HG03064 (cell line): ENCODE measurements around the gene NADK.
"Not testable (repeated sequence)": the region's sequence is repeated elsewhere in the genome, so short reads cannot be mapped to it uniquely, and the experiment has no call there.

ENCODE experiments used
- ATAC-seq: cut with Tn5 transposase; IDR thresholded peaks from one replicate; pipeline ENCODE4 v1.9.1; 2021; ENCODE audit warnings: low read depth; ENCODE audit not compliant: unreplicated experiment

NADK gene

DNA sequence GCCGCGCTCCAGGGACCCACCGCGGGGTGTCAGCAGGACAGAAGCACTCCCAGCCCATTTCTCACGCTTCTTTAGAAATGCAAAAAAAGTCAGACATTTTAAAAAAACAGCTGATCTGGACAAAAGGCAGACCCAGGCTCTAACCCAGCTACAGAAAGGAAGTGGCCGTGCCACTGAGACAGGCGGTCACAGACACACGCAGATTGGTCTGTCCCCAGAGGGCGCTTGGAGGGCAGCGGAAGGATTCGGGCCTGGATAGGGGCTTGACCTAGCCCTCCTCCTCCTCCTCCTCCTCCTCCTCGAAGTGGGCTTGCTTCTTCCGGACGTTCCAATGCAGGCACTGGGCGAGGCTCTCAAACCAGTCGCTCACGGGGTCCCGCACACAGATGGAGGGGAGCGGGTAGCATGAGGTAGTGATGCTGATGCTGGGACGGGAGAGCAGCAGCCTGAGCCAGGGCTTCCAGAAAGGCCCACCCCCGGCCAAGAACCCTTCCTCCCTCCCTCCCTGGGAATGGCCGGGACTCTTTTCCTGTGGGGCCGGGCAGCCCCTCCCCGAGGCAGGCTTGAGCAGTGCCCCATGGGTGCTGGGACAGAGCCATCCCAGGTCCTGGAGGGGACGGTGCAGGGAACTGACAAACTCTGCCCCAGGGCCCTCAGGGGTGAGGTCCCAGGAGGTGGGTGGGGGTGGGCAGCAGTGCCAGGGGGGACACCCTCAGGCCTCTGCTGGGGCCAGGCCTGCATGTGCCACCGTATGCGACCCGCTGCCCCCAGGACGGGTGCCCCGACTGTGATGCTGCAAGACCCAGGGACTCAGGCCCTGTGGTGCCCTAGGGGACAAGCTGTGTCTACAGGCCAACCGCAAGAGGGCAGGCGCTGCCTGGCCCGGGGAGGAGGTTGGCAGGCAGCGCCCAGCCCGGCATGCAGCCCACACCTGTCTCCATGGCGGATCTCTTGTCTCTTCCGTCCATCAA lies 25.3 kb downstream of the NADK start:
- ATAC-seq: no peak

- ATAC-seq: no peak
These were observed 26.1 kb downstream of the NADK start for GRCh38 chr1:1752190-1752589.

- not testable (repeated sequence) for ATAC-seq
These were observed 28.3 kb downstream of the NADK start for GRCh38 chr1:1749941-1750340.

DNA sequence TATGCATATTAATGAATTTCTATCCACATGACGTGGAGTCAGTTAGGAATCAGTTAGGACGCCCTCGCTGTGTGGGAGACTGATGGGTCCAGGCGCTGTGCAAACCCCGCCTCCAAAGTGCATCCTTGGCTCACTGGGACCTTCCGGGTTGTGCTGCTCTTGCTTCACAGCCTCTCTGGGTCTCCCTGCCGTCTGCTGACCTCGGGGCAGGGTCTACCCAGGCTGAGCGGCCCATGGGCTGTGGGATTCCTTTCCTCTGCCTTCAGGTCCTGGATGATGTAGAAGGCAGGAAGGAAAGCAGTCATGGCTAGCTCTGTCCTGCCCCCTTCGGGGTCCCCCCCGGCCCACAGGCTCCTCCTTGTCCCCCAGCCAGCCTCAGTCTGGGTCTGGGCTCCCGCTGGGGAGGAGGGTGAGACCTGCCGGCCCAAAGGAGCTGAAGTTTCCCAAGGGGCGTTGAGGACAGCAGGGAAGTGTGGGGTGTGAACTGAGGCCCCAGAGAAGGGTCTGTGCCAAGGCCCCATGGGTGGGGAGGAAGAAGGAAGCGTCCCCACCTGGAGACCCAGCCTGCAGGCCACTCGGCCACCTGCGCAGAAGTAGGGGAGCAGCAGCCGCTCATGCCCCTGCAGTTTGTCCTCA lies 29.5 kb downstream of the NADK start:
- no peak for ATAC-seq

GRCh38 chr1:1746566-1746909 lies 31.7 kb downstream of the NADK start:
- ATAC-seq: peak; percentile 77

GRCh38 chr1:1745651-1746565 lies 32.4 kb downstream of the NADK start:
- ATAC-seq: peak; percentile 50

DNA sequence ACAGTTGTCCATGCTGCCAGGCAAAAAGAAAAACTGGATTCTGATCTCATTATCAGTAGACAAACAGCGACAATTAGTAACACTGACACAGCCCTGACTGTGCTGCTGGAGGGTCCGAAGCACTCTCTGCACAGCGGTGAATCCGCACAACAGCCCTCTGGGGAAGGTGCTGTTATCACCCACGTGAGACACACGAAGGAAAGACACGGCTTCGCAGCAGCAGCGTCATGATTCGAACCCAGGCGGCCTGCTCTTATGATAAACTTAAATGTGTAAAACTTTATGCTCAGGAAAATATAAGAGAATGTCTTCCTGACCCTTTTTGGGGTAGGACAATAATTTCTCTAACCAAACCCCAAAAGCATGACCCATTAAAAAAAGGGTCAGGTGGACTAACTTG lies 35.7 kb downstream of the NADK start:
- ATAC-seq: not testable (repeated sequence)

DNA sequence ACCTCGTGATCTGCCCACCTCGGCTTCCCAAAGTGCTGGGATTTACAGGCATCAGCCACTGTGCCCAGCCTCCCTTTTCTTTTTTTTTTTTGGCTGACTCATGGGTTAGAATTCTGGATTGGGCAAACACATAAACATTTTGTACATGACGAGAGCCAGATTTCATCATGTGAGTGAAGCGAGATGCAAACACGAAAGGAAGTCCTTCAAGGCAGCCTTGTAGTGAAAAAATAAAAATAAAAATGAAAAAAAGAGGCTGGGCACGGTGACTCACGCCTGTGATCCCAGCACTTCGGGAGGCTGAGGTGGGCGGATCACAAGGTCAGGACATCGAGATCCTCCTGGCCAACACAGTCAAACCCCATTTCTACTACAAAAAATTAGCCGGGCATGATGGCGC lies 37.3 kb downstream of the NADK start:
- ATAC-seq: not testable (repeated sequence)

DNA sequence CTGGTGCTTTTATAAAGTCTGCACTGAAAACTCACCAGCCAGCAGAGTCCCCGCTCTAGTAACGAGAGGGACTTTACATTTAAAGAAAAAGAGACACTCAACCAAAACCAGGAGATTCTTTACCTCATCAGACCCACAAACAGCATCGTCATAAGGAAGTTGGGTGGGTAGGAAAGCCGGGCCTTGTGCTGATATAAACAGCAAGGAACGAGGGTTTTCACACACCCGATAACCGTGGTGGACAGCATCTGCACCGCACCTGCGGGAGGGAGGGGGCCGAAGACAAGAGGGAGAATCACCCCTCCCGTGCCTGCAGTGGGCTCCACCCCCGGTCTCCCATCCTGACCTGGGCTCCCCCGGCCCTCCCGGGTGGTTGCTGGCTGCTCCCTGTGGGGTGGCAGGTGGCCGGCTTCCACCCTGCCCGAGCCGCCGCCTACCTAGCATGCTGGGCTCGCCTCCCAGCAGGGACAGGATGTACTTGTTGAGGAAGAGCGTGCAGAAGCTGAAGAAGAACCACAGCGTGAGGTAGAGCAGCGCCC lies 39.4 kb downstream of the NADK start:
- not testable (repeated sequence) for ATAC-seq

DNA sequence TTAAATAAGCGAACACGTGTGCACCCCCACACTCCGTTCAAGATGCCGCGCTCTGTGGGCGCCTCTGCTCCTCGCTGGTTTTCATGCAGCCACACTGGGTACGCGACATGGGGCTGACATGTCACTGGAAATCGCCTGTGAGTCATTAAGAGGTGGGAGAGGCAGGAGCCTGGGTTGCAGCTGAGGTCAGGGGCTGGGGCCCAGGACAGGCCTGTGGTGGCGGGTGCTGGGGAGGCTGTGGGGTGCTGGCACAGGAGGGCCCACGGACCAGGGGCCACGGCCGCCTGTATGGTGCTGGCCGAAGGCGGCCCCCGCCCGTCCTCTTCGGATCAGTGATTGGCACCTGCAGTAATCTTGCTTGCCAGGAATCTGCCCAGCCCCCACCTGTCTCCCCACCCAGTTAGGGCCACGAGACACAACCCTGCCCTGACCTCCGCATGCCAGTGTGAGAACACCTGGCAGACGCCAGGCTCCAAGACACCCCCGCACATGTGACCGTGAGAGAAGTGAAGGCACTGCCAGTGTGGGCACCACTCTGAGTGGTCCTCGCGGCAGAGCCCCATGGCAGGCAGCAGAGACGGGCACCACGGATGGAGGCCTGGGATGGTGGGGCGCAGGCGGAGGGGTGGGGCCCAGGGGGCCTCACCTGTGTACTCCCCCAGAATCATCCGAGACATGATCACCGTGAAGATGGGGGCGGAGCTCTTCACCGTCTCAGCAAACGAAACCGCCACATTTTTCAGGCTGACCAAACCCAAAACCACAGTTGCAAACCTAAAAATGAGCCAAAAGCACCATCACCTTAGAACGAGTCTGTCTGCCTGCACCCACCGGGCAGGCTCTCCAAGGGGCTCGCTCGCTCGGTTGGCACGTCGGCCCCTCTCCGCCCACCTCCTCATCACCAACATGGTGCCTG lies 40.3 kb downstream of the NADK start:
- not testable (repeated sequence) for ATAC-seq

- no peak for ATAC-seq
These were observed 45.9 kb downstream of the NADK start for GRCh38 chr1:1732381-1732780.

DNA sequence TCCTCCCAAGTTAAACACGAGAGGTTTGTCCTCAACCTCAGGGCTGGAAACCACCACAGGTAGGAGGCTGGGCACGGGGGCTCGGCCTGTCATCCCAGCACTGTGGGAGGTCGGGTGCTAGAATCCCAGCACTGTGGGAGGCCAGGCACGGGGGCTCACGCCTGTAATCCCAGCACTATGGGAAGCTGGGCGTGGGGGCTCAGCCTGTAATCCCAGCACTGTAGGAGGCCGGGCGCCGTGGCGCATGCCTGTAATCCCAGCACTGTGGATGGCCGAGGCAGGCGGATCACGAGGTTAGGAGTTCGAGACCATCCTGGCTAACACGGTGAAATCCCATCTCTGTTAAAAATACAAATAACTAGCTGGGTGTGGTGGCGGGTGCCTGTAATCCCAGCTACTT lies 47.4 kb downstream of the NADK start:
- no peak for ATAC-seq

DNA sequence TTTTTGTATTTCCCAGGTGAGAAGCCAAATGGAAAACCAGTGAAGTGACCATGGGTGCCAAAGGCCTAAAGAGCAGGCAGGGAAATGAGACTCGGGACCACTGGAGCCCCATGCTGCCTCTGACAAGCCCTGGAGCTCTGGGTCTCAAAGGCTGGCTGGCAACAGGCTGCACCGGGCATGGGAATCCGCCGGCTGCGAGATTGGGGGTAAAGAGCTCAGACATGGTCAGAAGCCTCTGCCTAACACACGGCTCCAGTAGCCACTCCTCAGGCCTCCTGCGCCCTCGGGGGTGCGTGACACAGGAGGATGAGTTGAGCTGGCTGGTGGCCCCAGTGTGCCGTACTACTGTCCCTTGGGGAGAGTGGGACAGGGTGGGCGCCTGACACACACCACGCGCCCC lies 48.0 kb downstream of the NADK start:
- not testable (repeated sequence) for ATAC-seq

GRCh38 chr1:1729116-1729816 lies 49.0 kb downstream of the NADK start:
- ATAC-seq: not testable (repeated sequence)

DNA sequence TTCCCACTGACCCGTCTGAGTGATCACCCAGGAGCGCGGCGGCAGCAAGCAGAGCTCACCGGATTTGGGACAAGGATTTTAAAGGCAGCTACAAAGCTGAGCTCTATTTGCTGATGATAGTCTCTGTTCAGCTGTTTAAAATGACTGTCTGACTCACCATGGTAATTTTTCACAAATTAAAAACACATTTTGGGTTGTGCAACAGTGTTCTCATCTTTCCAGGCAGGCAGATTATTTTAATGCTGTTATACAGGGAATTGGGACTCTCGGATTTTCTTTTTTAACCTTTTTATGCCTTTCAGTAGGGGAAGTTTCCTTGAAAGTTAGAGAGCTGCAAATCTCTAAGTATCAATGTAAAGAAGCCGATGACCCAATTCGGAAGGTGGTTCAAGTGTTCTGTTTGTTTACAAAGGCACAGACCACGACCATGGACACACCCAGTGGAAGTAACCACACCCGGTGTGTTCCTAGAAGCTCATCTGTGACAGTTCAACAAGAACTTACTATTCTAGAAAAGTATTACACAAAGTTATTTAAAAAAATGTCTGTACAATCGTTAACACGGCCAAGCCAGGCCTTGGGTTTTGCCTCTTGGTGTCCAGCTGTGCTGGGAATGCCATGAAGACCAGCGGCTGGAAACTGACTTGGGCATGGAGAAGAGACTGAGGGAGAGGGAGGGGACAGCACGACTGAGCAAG lies 49.8 kb downstream of the NADK start:
- not testable (repeated sequence) for ATAC-seq

DNA sequence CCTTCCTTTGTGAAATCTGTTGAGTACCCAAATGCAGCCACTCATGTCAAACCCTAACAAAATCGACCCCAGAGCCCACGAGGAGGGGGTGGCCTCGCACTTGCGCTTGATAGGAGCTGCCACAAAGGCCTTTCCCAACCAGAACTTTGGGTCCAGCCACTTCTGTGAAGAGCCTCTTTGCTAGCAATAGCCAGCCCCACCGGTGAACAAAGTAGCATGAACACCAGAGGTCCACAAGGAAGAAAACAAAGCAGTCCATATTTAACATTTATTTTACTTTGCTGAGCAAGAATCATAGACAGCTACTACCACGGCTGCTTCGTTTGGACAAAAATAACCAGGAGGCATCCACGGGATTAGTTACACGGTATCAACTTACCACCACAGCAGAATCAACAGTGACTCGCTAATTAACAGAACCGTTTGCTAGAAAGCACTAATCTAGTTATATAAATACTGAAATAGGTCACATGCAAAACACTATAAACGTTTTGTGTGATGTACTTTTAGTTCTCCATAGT lies 51.1 kb downstream of the NADK start:
- not testable (repeated sequence) for ATAC-seq

DNA sequence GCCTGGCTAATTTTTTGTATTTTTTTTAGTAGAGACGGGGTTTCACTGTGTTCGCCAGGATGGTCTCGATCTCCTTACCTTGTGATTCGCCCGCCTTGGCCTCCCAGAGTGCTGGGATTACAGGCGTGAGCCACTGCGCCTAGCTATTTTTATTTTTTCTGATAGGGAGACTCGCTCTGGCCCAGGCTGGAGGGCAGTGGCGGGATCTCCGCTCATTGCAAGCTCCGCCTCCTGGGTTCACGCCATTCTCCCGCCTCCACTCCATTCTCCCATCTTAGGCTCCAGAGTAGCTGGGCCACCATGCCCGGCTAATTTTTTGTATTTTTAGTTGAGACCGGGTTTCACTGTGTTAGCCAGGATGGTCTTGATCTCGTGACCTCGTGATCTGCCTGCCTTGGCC lies 52.2 kb downstream of the NADK start:
- not testable (repeated sequence) for ATAC-seq
